Hepatocyte (in vitro differentiated cells): ENCODE results near the gene EXOC6B. TPM values are rescaled to one million over a fixed set of nuclear protein-coding genes. Genes with fewer than 3 reads are reported as not detected.
A peak's percentile ranks its signal among the peaks of the same experiment; 100 is the strongest.

ENCODE experiments used
- DNase-seq: peaks from one replicate; pipeline ENCODE4 v3.0.0-alpha.2; 2016; ENCODE audit warnings: low spot score
- H2AFZ ChIP-seq: fragments of 200-600 bp; sonication (generic); 2 replicates; pipeline ENCODE4 v1.6.0; 2016; ENCODE audit warnings: antibody characterized with exemption, mild to moderate bottlenecking
- H3K27ac ChIP-seq: fragments of 200-600 bp; sonication (generic); 2 replicates; pipeline ENCODE4 v1.5.1; 2016; ENCODE audit warnings: mild to moderate bottlenecking
- H3K27me3 ChIP-seq: fragments of 200-600 bp; sonication (generic); 2 replicates; pipeline ENCODE4 v1.6.1; 2016
- H3K36me3 ChIP-seq: fragments of 200-600 bp; sonication (generic); replicated peaks from 2 replicates; pipeline ENCODE4 v1.5.1; 2016; ENCODE audit warnings: low read depth; ENCODE audit not compliant: insufficient read depth
- H3K4me1 ChIP-seq: fragments of 200-600 bp; sonication (generic); 2 replicates; pipeline ENCODE4 v1.5.1; 2016; ENCODE audit warnings: mild to moderate bottlenecking, moderate library complexity; ENCODE audit not compliant: insufficient read depth
- H3K4me2 ChIP-seq: fragments of 200-600 bp; sonication (generic); 2 replicates; pipeline ENCODE4 v1.6.0; 2016
- H3K4me3 ChIP-seq: fragments of 200-600 bp; sonication (generic); 2 replicates; pipeline ENCODE4 v1.5.1; 2016; ENCODE audit warnings: mild to moderate bottlenecking
- H3K79me2 ChIP-seq: fragments of 200-600 bp; sonication (generic); 2 replicates; pipeline ENCODE4 v1.6.0; 2017; ENCODE audit warnings: mild to moderate bottlenecking
- H3K9me2 ChIP-seq: fragments of 200-600 bp; sonication (generic); replicated peaks from 2 replicates; pipeline ENCODE4 v1.6.0; 2017; ENCODE audit warnings: mild to moderate bottlenecking; ENCODE audit not compliant: insufficient read depth
- H3K9me3 ChIP-seq: fragments of 200-600 bp; sonication (generic); 2 replicates; pipeline ENCODE4 v1.5.1; 2016; ENCODE audit warnings: low read depth, mild to moderate bottlenecking
- H4K20me1 ChIP-seq: fragments of 200-600 bp; sonication (generic); 2 replicates; pipeline ENCODE4 v1.6.0; 2016; ENCODE audit warnings: mild to moderate bottlenecking; ENCODE audit not compliant: insufficient read depth, poor library complexity, severe bottlenecking
- EZH2 ChIP-seq: fragments of 200-600 bp; sonication (generic); IDR thresholded peaks from 2 replicates; pipeline ENCODE4 v1.6.1; 2016; ENCODE audit warnings: antibody characterized with exemption, mild to moderate bottlenecking, borderline replicate concordance
- EZH2phosphoT487 ChIP-seq: fragments of 200-600 bp; sonication (generic); IDR thresholded peaks from one replicate; pipeline ENCODE4 v1.6.1; 2018; ENCODE audit warnings: antibody characterized with exemption, mild to moderate bottlenecking, low read depth, moderate library complexity; ENCODE audit not compliant: unreplicated experiment, severe bottlenecking
- WGBS: methylation state at CpG from one replicate; pipeline ENCODE4 v1.1.6; 2016; ENCODE audit warnings: low lambda C conversion rate; ENCODE audit errors: missing lambda C conversion rate; 5-methylcytosine and 5-hydroxymethylcytosine counted together
- polyA plus RNA-seq: library from polyadenylated mRNA; unstranded; fragments of >200 nt; fragmentation: Nextera tagmentation; extraction: Ambion mirVana; gene quantifications from 2 replicates; pipeline ENCODE4 v1.2.1, GENCODE V29; 2016
- total RNA-seq: library from RNA; depleted of rRNA; stranded (reverse); fragments of >200 nt; gene quantifications from 2 replicates; pipeline ENCODE4 v1.2.3, GENCODE V29; 2014
- TF ChIP-seq, protein P1 (sequence below): fragments of 200-600 bp; sonication (generic); IDR thresholded peaks from 2 replicates; pipeline ENCODE4 v1.5.1; 2016; ENCODE audit warnings: antibody characterized with exemption, mild to moderate bottlenecking; ENCODE audit not compliant: poor library complexity

EXOC6B gene
- total and polyA plus RNA-seq, 2 experiments from 2014 or later = 11.8 to 36.2 TPM

DNA sequence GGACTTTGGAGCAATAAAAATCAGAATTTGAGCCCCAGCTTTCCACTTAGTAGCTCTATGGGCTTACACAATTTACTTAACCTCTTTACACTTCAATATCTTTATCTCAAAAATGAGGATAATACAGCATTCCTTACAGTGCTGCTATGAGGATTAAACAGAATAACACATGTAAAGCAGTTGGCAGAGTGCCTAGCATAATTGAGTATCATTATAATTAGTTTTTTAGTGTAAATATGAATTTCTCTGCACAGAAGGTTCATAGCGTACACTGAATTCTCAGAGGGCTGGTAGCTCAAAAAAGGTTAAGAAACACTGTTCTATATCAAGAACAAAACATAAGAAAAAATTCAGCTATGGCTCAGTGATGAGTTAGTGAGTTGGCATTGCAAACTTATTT, 487.8 kb downstream of the EXOC6B start:
- Histone ChIP-seq H3K36me3 (no peaks in the 10 kb centered on the region), H2AFZ (no peak overlapping the region), H4K20me1 (no peaks in the 10 kb centered on the region), H3K27me3 (no peaks in the 10 kb centered on the region), H3K4me3 (no peak overlapping the region), H3K9me2 (no peaks in the 10 kb centered on the region), H3K4me2 (no peak overlapping the region), H3K27ac (no peak overlapping the region), H3K4me1 (no peaks in the 10 kb centered on the region), H3K79me2 (no peaks in the 10 kb centered on the region), H3K9me3 (no peaks in the 10 kb centered on the region)
- WGBS = 90% methylated on average over 1 of the region's 1 CpG
- no peak for DNase-seq
- no peak for TF ChIP-seq EZH2
- TF ChIP-seq, protein P1, sequence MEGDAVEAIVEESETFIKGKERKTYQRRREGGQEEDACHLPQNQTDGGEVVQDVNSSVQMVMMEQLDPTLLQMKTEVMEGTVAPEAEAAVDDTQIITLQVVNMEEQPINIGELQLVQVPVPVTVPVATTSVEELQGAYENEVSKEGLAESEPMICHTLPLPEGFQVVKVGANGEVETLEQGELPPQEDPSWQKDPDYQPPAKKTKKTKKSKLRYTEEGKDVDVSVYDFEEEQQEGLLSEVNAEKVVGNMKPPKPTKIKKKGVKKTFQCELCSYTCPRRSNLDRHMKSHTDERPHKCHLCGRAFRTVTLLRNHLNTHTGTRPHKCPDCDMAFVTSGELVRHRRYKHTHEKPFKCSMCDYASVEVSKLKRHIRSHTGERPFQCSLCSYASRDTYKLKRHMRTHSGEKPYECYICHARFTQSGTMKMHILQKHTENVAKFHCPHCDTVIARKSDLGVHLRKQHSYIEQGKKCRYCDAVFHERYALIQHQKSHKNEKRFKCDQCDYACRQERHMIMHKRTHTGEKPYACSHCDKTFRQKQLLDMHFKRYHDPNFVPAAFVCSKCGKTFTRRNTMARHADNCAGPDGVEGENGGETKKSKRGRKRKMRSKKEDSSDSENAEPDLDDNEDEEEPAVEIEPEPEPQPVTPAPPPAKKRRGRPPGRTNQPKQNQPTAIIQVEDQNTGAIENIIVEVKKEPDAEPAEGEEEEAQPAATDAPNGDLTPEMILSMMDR = no peak
- no peak for TF ChIP-seq EZH2phosphoT487

DNA sequence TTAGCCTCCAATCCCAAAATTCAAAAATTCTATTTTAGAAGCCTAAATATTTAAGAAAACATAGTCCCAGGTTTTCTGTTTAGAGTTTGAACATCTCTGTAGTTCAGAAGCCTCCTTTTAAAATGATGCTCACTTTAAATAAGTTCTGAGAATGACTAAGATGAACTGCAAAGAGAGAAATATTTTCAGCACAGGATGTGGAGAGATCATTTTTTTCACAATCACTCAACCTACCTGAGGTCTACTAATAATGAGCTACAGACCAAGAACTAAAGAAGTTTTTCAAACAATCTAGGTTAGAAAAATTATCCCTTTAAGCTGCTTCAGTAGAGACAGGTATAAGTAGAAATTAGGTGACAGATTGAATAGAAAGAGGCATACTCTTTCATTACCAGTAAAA, 493.1 kb downstream of the EXOC6B start:
- Histone ChIP-seq H3K27me3 (no peaks in the 10 kb centered on the region), H3K9me3 (no peaks in the 10 kb centered on the region), H3K79me2 (no peaks in the 10 kb centered on the region), H3K9me2 (no peaks in the 10 kb centered on the region), H4K20me1 (no peaks in the 10 kb centered on the region), H3K4me3 (no peak overlapping the region), H3K4me2 (no peak overlapping the region), H3K27ac (no peak overlapping the region), H2AFZ (no peak overlapping the region), H3K36me3 (no peaks in the 10 kb centered on the region), H3K4me1 (no peaks in the 10 kb centered on the region)
- TF ChIP-seq, protein P1 = no peak
- no peak for TF ChIP-seq EZH2
- TF ChIP-seq EZH2phosphoT487 = no peak
- DNase-seq = no peak

DNA sequence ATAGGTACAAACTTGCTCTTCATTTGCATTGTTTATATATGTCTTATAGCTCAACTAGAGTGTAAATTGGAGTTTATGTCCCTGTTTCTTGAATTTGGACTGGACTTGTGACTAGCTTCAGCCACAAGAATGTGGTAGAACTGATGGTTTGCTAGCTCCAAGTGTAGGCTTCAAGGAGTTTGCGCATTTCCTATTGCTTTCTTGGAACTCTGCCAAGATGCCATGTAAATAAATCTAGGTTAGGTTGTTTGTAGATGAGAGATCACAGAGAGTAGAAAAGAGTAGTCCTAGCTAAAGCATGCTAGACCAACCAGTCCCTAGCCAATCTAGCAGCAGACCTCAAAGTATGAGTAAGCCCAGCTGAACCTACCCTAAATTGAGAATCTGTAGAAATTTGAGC, 495.2 kb downstream of the EXOC6B start:
- no peaks in the 10 kb centered on the region for H4K20me1 ChIP-seq
- H3K4me1 ChIP-seq = no peaks in the 10 kb centered on the region
- no peaks in the 10 kb centered on the region for H3K27me3 ChIP-seq
- DNase-seq = peak; percentile 8
- H3K36me3 ChIP-seq = no peaks in the 10 kb centered on the region
- no peaks in the 10 kb centered on the region for H3K9me2 ChIP-seq
- H2AFZ ChIP-seq = no peak overlapping the region
- no peaks in the 10 kb centered on the region for H3K79me2 ChIP-seq
- TF ChIP-seq EZH2phosphoT487 (no peak), EZH2 (no peak)
- TF ChIP-seq, protein P1 = no peak
- no peaks in the 10 kb centered on the region for H3K9me3 ChIP-seq
- H3K4me3 ChIP-seq = no peak overlapping the region
- no peak overlapping the region for H3K4me2 ChIP-seq
- 76% methylated on average over 1 of the region's 1 CpG for WGBS
- H3K27ac ChIP-seq = no peak overlapping the region

DNA sequence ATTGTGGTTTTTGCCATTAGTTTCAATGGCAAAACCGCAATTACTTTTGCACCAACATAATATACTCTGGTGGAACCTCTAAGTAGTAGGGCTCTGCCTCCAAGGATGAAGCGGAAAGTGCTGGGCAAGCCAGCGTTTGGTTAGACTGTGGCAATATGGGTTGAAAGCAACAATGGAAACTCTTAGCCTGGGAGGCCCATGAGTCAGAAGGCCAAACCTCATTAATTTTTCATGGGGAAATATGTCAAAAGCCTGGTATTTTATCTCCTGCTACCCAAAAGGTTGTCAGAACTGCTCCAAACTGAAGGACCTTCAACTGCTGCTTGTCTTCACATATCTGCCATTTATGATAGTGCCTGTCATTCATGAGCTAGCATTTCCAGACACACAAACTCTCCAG, 499.1 kb downstream of the EXOC6B start:
- no peak overlapping the region for H2AFZ ChIP-seq
- no peaks in the 10 kb centered on the region for H4K20me1 ChIP-seq
- TF ChIP-seq, protein P1 = no peak
- TF ChIP-seq EZH2 (no peak), EZH2phosphoT487 (no peak)
- no peaks in the 10 kb centered on the region for H3K36me3 ChIP-seq
- no peaks in the 10 kb centered on the region for H3K79me2 ChIP-seq
- no peaks in the 10 kb centered on the region for H3K9me2 ChIP-seq
- H3K4me2 ChIP-seq = no peak overlapping the region
- no peak overlapping the region for H3K4me3 ChIP-seq
- H3K27me3 ChIP-seq = no peaks in the 10 kb centered on the region
- no peaks in the 10 kb centered on the region for H3K9me3 ChIP-seq
- H3K4me1 ChIP-seq = no peaks in the 10 kb centered on the region
- 95% methylated on average over 3 of the region's 3 CpGs for WGBS
- no peak overlapping the region for H3K27ac ChIP-seq
- no peak for DNase-seq
